Upper lobe of left lung (tissue), 4 donors: Measurements from ENCODE around the gene NCOR1.

ENCODE experiments used
- EP300 ChIP-seq, 4 donors: sonication (generic); formaldehyde crosslinking; IDR thresholded peaks; one replicate each; pipeline ENCODE4 v1.5.1; 2017; ENCODE audit warnings: antibody characterized with exemption in 4 of 4, control low read depth in 2 of 4
- POLR2A ChIP-seq, 4 donors: fragments of 450-650 bp; IDR thresholded peaks; one replicate each; pipeline ENCODE4 v1.5.1; 2016 to 2017; ENCODE audit warnings: antibody characterized with exemption in 4 of 4, mild to moderate bottlenecking in 2 of 4
- POLR2AphosphoS5 ChIP-seq, 2 donors: sonication (generic); formaldehyde crosslinking; IDR thresholded peaks; one replicate each; pipeline ENCODE4 v1.5.1; 2017; ENCODE audit warnings: antibody characterized with exemption in 2 of 2
- TF ChIP-seq, protein P1 (sequence below), 6 experiments: fragments of 450-650 bp in 4 of 6; fragments of 200-600 bp in 2 of 6; sonication (generic) in 2 of 6; IDR thresholded peaks; one replicate each; pipeline ENCODE4 v1.5.1; 2016 to 2019; ENCODE audit warnings: antibody characterized with exemption in 6 of 6

DNA sequence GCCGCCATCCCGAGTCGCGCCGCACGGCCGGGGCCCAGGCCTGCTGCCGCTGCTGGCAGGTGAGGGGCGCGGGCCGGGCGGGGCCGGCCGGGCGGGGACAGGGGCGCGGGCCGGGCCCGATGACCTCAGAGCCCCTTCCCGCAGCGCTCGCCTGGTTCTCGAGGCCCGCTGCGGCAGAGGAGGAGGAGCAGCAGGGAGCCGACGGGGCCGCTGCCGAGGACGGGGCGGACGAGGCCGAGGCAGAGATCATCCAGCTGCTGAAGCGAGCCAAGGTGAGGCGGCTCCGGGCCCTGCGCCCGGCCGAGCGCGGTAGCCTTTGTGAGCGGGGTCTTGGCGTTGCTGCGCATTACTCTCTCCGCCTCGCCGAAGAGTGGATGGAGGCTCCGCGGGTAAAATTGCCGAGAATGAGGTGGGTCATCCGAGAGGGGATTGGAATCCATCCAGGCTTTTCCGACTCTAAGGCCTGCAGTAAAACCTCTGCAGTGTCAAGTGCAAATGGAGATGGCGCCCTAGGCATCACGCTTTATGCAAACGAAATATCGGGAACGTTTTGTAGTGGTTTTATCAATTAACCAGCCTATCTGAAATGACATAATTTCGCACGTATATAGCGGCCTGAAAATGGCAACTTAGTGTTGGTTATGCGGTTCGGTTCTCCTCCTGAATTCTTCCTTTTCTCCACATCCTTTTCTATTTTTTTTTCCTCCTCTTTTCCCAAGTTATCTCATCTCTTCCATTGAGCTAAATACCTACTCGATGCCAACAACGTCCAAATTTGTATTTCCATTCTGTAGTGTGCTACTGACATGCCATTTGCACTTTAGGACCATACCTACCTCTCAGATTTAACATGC is 215.1 kb downstream of the NCOR1 start:
- TF ChIP-seq, protein P1, sequence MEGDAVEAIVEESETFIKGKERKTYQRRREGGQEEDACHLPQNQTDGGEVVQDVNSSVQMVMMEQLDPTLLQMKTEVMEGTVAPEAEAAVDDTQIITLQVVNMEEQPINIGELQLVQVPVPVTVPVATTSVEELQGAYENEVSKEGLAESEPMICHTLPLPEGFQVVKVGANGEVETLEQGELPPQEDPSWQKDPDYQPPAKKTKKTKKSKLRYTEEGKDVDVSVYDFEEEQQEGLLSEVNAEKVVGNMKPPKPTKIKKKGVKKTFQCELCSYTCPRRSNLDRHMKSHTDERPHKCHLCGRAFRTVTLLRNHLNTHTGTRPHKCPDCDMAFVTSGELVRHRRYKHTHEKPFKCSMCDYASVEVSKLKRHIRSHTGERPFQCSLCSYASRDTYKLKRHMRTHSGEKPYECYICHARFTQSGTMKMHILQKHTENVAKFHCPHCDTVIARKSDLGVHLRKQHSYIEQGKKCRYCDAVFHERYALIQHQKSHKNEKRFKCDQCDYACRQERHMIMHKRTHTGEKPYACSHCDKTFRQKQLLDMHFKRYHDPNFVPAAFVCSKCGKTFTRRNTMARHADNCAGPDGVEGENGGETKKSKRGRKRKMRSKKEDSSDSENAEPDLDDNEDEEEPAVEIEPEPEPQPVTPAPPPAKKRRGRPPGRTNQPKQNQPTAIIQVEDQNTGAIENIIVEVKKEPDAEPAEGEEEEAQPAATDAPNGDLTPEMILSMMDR (IDR thresholded peaks at IDR 0.05): no peak
- TF ChIP-seq POLR2A (IDR thresholded peaks at IDR 0.05) (no peak), POLR2AphosphoS5 (IDR thresholded peaks at IDR 0.05) (no peak), EP300 (IDR thresholded peaks at IDR 0.05) (no peak)
